H1 (cell line): Measurements from ENCODE around the gene MAP4K5. TPM values are rescaled to one million over a fixed set of nuclear protein-coding genes. Genes with fewer than 3 reads are reported as not detected.

ENCODE experiments used
- CTCF ChIA-PET: fragments of 300-600 bp; sonication (Branson Sonifier 250); formaldehyde crosslinking; loops from one replicate; lab custom pipeline; 2021; ENCODE audit not compliant: partially characterized antibody; lab: Charles Lee
- POLR2A ChIA-PET: fragments of 300-600 bp; sonication (Branson Sonifier 250); formaldehyde crosslinking; loops from one replicate; lab custom pipeline; 2021; ENCODE audit warnings: inconsistent platforms; ENCODE audit not compliant: partially characterized antibody; lab: Charles Lee
- DNase-seq, 2 experiments: peaks; one replicate each; pipeline versions ENCODE4 v3.0.0 to v3.0.0-alpha.2; 2010 to 2022; ENCODE audit warnings: low spot score in 2 of 2, low read depth in 1 of 2, mixed read lengths in 1 of 2
- FAIRE-seq: peaks from 2 replicates; lab custom pipeline; 2011; peaks lifted over from hg19 to GRCh38; lab: Jason Lieb, UNC
- H2AFZ ChIP-seq: 2 replicates; pipeline ENCODE4 v1.8.1; 2012; ENCODE audit warnings: low read length, inconsistent platforms
- H2AK5ac ChIP-seq: 2 replicates; pipeline ENCODE4 v1.6.1; 2013; ENCODE audit warnings: low read depth, low read length
- H2BK120ac ChIP-seq: replicated peaks from 2 replicates; pipeline ENCODE3; 2013; ENCODE audit warnings: low read depth, low read length, inconsistent platforms
- H2BK12ac ChIP-seq: 2 replicates; pipeline ENCODE4 v1.6.1; 2013; ENCODE audit warnings: low read depth, low read length
- H2BK15ac ChIP-seq: 2 replicates; pipeline ENCODE4 v1.6.1; 2013; ENCODE audit warnings: low read length
- H2BK20ac ChIP-seq: 2 replicates; pipeline ENCODE4 v1.6.1; 2013; ENCODE audit warnings: low read length
- H2BK5ac ChIP-seq: 2 replicates; pipeline ENCODE4 v1.6.1; 2013; ENCODE audit warnings: low read depth, low read length
- H3K14ac ChIP-seq: 2 replicates; pipeline ENCODE4 v1.6.1; 2013; ENCODE audit warnings: inconsistent platforms; ENCODE audit not compliant: insufficient read length
- H3K18ac ChIP-seq: 2 replicates; pipeline ENCODE4 v1.6.1; 2013; ENCODE audit warnings: low read length; ENCODE audit errors: extremely low read depth
- H3K23ac ChIP-seq: 2 replicates; pipeline ENCODE4 v1.6.1; 2013; ENCODE audit warnings: inconsistent platforms; ENCODE audit not compliant: insufficient read length
- H3K23me2 ChIP-seq: 2 replicates; pipeline ENCODE4 v1.6.1; 2013; ENCODE audit warnings: low read depth, low read length
- H3K27ac ChIP-seq: 2 replicates; pipeline ENCODE4 v1.6.1; 2011; ENCODE audit warnings: low read depth, low read length, inconsistent platforms
- H3K27me3 ChIP-seq, 4 experiments: replicated peaks in 1 of 4; 1 replicate in 1 of 4; 2 replicates in 3 of 4; pipeline versions ENCODE4 v1.6.1 to v1.8.1; 2011 to 2013; ENCODE audit warnings: low read length in 3 of 4, mild to moderate bottlenecking in 3 of 4, inconsistent platforms in 2 of 4, mixed read lengths in 2 of 4, moderate library complexity in 1 of 4; ENCODE audit not compliant: control insufficient read depth in 3 of 4, insufficient read depth in 3 of 4; ENCODE audit errors: extremely low read depth in 1 of 4
- H3K36me3 ChIP-seq, 4 experiments: 2 replicates each; pipeline versions ENCODE4 v1.6.1 to v1.8.1; 2011 to 2013; ENCODE audit warnings: mild to moderate bottlenecking in 4 of 4, low read length in 3 of 4, moderate library complexity in 2 of 4, control low read depth in 1 of 4, inconsistent platforms in 1 of 4; ENCODE audit not compliant: insufficient read depth in 4 of 4, control insufficient read depth in 2 of 4
- H3K4ac ChIP-seq: replicated peaks from 2 replicates; pipeline ENCODE3; 2013; ENCODE audit warnings: low read length, low read depth, mixed read lengths, inconsistent platforms; ENCODE audit not compliant: insufficient read length
- H3K4me1 ChIP-seq, 4 experiments: replicated peaks in 1 of 4; 1 replicate in 1 of 4; 2 replicates in 3 of 4; pipeline versions ENCODE4 v1.6.1 to v1.8.1; 2011 to 2013; ENCODE audit warnings: low read length in 3 of 4, inconsistent platforms in 2 of 4, mixed read lengths in 1 of 4; ENCODE audit not compliant: insufficient read depth in 4 of 4, control insufficient read depth in 3 of 4
- H3K4me2 ChIP-seq, 2 experiments: 2 replicates each; pipeline versions ENCODE4 v1.6.1 to v1.8.1; 2011 to 2013; ENCODE audit warnings: low read depth in 2 of 2, low read length in 2 of 2, control low read depth in 1 of 2, inconsistent platforms in 1 of 2, mild to moderate bottlenecking in 1 of 2; ENCODE audit not compliant: insufficient read depth in 1 of 2
- H3K4me3 ChIP-seq, 4 experiments: fragments of 200-600, 300-600 bp in 1 of 4; sonication (generic), shearing (Covaris generic), sonication (Bioruptor Twin) in 1 of 4; 2 replicates each; pipeline versions ENCODE4 v1.5.1 to v1.8.1; 2011 to 2016; ENCODE audit warnings: low read length in 4 of 4, low read depth in 3 of 4, control low read depth in 2 of 4, inconsistent platforms in 2 of 4, mild to moderate bottlenecking in 2 of 4, mixed read lengths in 1 of 4, moderate library complexity in 1 of 4; ENCODE audit not compliant: insufficient read depth in 2 of 4; ENCODE audit errors: extremely low read depth in 1 of 4
- H3K56ac ChIP-seq: replicated peaks from 2 replicates; pipeline ENCODE3; 2013; ENCODE audit warnings: low read depth, mild to moderate bottlenecking, mixed read lengths, low read length, inconsistent platforms; ENCODE audit not compliant: insufficient read length
- H3K79me1 ChIP-seq: 2 replicates; pipeline ENCODE4 v1.6.1; 2013; ENCODE audit warnings: low read depth, low read length, control low read depth
- H3K79me2 ChIP-seq, 2 experiments: 2 replicates each; pipeline versions ENCODE4 v1.6.1 to v1.8.1; 2012 to 2013; ENCODE audit warnings: low read length in 2 of 2, mild to moderate bottlenecking in 2 of 2, inconsistent platforms in 1 of 2; ENCODE audit not compliant: insufficient read depth in 2 of 2, control insufficient read depth in 1 of 2
- H3K9ac ChIP-seq, 4 experiments: replicated peaks in 1 of 4; 1 replicate in 1 of 4; 2 replicates in 3 of 4; pipeline versions ENCODE4 v1.6.1 to v1.8.1; 2011 to 2013; ENCODE audit warnings: low read depth in 3 of 4, low read length in 3 of 4, control low read depth in 2 of 4, mild to moderate bottlenecking in 2 of 4, moderate library complexity in 2 of 4, inconsistent platforms in 1 of 4; ENCODE audit errors: extremely low read depth in 1 of 4
- H3K9me3 ChIP-seq, 2 experiments: 2 replicates each; pipeline versions ENCODE4 v1.6.1 to v1.8.1; 2012 to 2013; ENCODE audit warnings: mild to moderate bottlenecking in 2 of 2, moderate library complexity in 2 of 2, control low read depth in 1 of 2, inconsistent platforms in 1 of 2, low read depth in 1 of 2, low read length in 1 of 2, mixed read lengths in 1 of 2; ENCODE audit not compliant: insufficient read depth in 2 of 2
- H4K20me1 ChIP-seq, 2 experiments: replicated peaks in 1 of 2; 2 replicates each; pipeline versions ENCODE3 to v1.8.1; 2011 to 2013; ENCODE audit warnings: inconsistent platforms in 2 of 2, low read length in 2 of 2, mild to moderate bottlenecking in 1 of 2; ENCODE audit not compliant: insufficient read depth in 2 of 2, control insufficient read depth in 1 of 2
- H4K5ac ChIP-seq: 2 replicates; pipeline ENCODE4 v1.6.1; 2013; ENCODE audit warnings: low read length, low read depth, mixed read lengths, inconsistent platforms; ENCODE audit not compliant: insufficient read length
- H4K8ac ChIP-seq: 2 replicates; pipeline ENCODE4 v1.8.0; 2013; ENCODE audit warnings: mild to moderate bottlenecking, moderate library complexity, low read length, inconsistent platforms; ENCODE audit not compliant: insufficient read depth; ENCODE audit errors: extremely low read depth
- H4K91ac ChIP-seq: replicated peaks from 2 replicates; pipeline ENCODE3; 2013; ENCODE audit warnings: low read length, mixed read lengths, inconsistent platforms; ENCODE audit not compliant: insufficient read length
- CHD1 ChIP-seq: IDR thresholded peaks from 2 replicates; pipeline ENCODE4 v1.6.1; 2012; ENCODE audit warnings: low read depth, low read length, improper control_type of control experiment
- KDM5A ChIP-seq: fragments of 200-600 bp; IDR thresholded peaks from 2 replicates; pipeline ENCODE4 v1.7.1; 2012; ENCODE audit warnings: mild to moderate bottlenecking, low read length, inconsistent platforms, mixed read lengths
- PHF8 ChIP-seq: fragments of 200-600 bp; sonication (generic); conservative IDR thresholded peaks from 2 replicates; pipeline ENCODE4 v1.7.1; 2012; ENCODE audit warnings: low read depth, mild to moderate bottlenecking, inconsistent platforms, low read length, moderate library complexity
- SIN3A ChIP-seq, 2 experiments: IDR thresholded peaks in 1 of 2; conservative IDR thresholded peaks in 1 of 2; 2 replicates each; pipeline ENCODE4 v1.6.1; 2011 to 2012; ENCODE audit warnings: low read length in 2 of 2, improper control_type of control experiment in 1 of 2, low read depth in 1 of 2, mild to moderate bottlenecking in 1 of 2
- SP1 ChIP-seq: IDR thresholded peaks from 2 replicates; pipeline ENCODE4 v1.6.1; 2011; ENCODE audit warnings: low read depth, low read length
- SUZ12 ChIP-seq: fragments of 200-600 bp; sonication (generic); IDR thresholded peaks from 2 replicates; pipeline ENCODE4 v1.6.1; 2012; ENCODE audit warnings: mild to moderate bottlenecking, inconsistent platforms, low read length, moderate library complexity, mixed read lengths
- TAF1 ChIP-seq: IDR thresholded peaks from 2 replicates; pipeline ENCODE4 v1.6.1; 2011; ENCODE audit warnings: mild to moderate bottlenecking, low read depth, low read length
- WGBS, 2 experiments: shearing (Covaris generic) in 1 of 2; methylation state at CpG; one replicate each; pipeline versions ENCODE4 v1.1.6 to v1.1.7; 2013 to 2015; ENCODE audit warnings: low lambda C conversion rate in 2 of 2, mixed read lengths in 2 of 2, inconsistent platforms in 1 of 2, low coverage in 1 of 2, missing lambda C conversion rate in 1 of 2; ENCODE audit not compliant: insufficient replicate concordance in 2 of 2, insufficient coverage in 1 of 2, insufficient read length in 1 of 2; ENCODE audit errors: extremely low coverage in 1 of 2, missing lambda C conversion rate in 1 of 2; 5-methylcytosine and 5-hydroxymethylcytosine counted together
- polyA plus RNA-seq, 7 experiments: library from polyadenylated mRNA; depleted of rRNA in 3 of 7; stranded (reverse) in 5 of 7; unstranded in 2 of 7; fragments of >200 nt in 5 of 7; fragments of 200-250 nt in 2 of 7; gene quantifications; 1 replicate in 5 of 7; 2 replicates in 1 of 7; 4 replicates in 1 of 7; pipeline versions ENCODE4 v1.2.1 to v1.2.3, GENCODE V29; 2011 to 2013; ENCODE audit warnings: missing spikeins in 2 of 7, mixed read lengths in 2 of 7
- total RNA-seq: library from RNA; stranded (reverse); fragmentation: NEBNext Ultra II Directional; extraction: Animal tissue kit (Norgen Biotek cat#: 25700); gene quantifications from 2 replicates; pipeline ENCODE4 v1.2.1, GENCODE V29; 2021
- TF ChIP-seq, protein P1 (sequence below): IDR thresholded peaks from 2 replicates; pipeline ENCODE4 v1.6.1; 2011; ENCODE audit warnings: low read depth, mild to moderate bottlenecking, low read length; ENCODE audit not compliant: insufficient read depth
- TF ChIP-seq, protein P2 (sequence below): IDR thresholded peaks from 2 replicates; pipeline ENCODE4 v1.6.1; 2012; ENCODE audit warnings: inconsistent platforms

The MAP4K5 gene
- total and polyA plus RNA-seq, 2 of the 8 experiments (the other 6 are each of a cell fraction or from before 2014, with no cell fraction given): 7.6 to 34.5 TPM

DNA sequence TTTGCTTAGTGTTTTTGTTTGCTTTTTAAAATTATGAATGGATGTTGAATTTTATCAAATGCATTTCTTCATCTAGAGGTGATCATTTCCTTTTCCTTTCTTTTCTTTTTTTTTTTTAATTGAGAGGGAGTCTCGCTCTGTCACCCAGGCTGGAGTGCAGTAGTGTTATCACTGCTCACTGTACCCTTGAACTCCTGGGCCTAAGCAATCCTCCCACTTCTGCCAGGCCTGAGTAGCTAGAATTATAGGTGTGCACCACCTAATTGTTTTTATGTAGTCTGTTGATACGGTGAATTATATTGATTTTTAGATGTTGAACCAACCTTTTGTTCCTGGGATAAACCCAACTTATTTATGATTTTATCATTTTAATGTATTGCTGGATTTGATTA lies 134.2 kb downstream of the MAP4K5 start:
- Histone ChIP-seq H3K36me3 (no peaks in the 10 kb centered on the region), H4K5ac (no peak overlapping the region), H2BK12ac (no peak overlapping the region), H4K20me1 (no peaks in the 10 kb centered on the region), H2BK120ac (no peak overlapping the region), H3K79me2 (no peaks in the 10 kb centered on the region), H2AFZ (no peak overlapping the region), H3K4me1 (peaks cover 4 to 12% (median 7%) of the 10 kb centered on the region in 4 experiments; a peak in 6 of 7 replicates), H3K4me3 (no peak overlapping the region), H3K23ac (no peak overlapping the region), H3K56ac (no peak overlapping the region), H2AK5ac (no peak overlapping the region), H3K14ac (no peak overlapping the region), H2BK5ac (no peak overlapping the region), H4K91ac (no peak overlapping the region), H2BK20ac (no peak overlapping the region), H3K27ac (no peak overlapping the region), H4K8ac (no peak overlapping the region), H3K27me3 (peaks cover 0 to 14% (median 9%) of the 10 kb centered on the region in 4 experiments; a peak in 4 of 7 replicates), H2BK15ac (no peak overlapping the region), H3K79me1 (no peaks in the 10 kb centered on the region), H3K9ac (no peak overlapping the region), H3K4me2 (no peak overlapping the region; a peak in 1 of 4 replicates), H3K4ac (no peak overlapping the region), H3K23me2 (peaks cover 11% of the 10 kb centered on the region), H3K9me3 (no peaks in the 10 kb centered on the region), H3K18ac (no peak overlapping the region)
- WGBS, 2 experiments: 93% methylated on average over 2 of the region's 2 CpGs; no CpG with 5 or more reads in 1 of the 2 experiments
- ChIA-PET POLR2A (interaction anchor here (0.6 to 3.2 kb wide), 3 partner anchors 16 to 133 kb away, joined by 3 to 10 read pairs (median 10); partner anchors contain the start of genes DMAC2L, L2HGDH and MAP4K5), CTCF (interaction anchor here (1.1 to 1.3 kb wide), 2 partner anchors 55 to 57 kb away, joined by 3 to 5 read pairs; no protein-coding TSS in a partner anchor)
- DNase-seq: no peak
- FAIRE-seq: no peak
- TF ChIP-seq TAF1: no peak
- no peak for TF ChIP-seq PHF8
- no peak for TF ChIP-seq CHD1
- TF ChIP-seq SP1: no peak
- no peak for TF ChIP-seq SUZ12
- TF ChIP-seq, protein P1, sequence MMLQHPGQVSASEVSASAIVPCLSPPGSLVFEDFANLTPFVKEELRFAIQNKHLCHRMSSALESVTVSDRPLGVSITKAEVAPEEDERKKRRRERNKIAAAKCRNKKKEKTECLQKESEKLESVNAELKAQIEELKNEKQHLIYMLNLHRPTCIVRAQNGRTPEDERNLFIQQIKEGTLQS: no peak
- no peak for TF ChIP-seq KDM5A
- TF ChIP-seq, protein P2, sequence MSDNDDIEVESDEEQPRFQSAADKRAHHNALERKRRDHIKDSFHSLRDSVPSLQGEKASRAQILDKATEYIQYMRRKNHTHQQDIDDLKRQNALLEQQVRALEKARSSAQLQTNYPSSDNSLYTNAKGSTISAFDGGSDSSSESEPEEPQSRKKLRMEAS: no peak
- TF ChIP-seq SIN3A (conservative IDR thresholded peaks at IDR 0.05 in 1 of 2, IDR thresholded peaks at IDR 0.05 in 1 of 2; ENCODE audit: low read depth in 1 of 2, low read length in 2 of 2): no peak
